ENCODE data around the gene TCP11X2. TPM values are rescaled to one million over a fixed set of nuclear protein-coding genes. Genes with fewer than 3 reads are reported as not detected.
A peak's percentile ranks its signal among the peaks of the same experiment; 100 is the strongest.

TCP11X2 gene
- total RNA-seq, 1 experiment from 2014 or later = not detected

- no peaks in the 10 kb centered on the region for H3K36me3 ChIP-seq (ENCODE audit: control insufficient read depth in 1 of 2, insufficient read depth in 2 of 2, low read length in 2 of 2)
- BruUV-seq (replicated peaks) = no TSS peak
- ChIA-PET CTCF (interaction anchor here (0.7 to 0.8 kb wide), 2 partner anchors 384 to 435 kb away, joined by 3 read pairs; no protein-coding TSS in a partner anchor), POLR2A (no interaction called here), RAD21 (ENCODE audit: low non-redundant PET in 1 of 2, low total read pairs in 2 of 2, uncharacterized antibody in 2 of 2, unreplicated experiment in 2 of 2) (no interaction called here)
- no peak for DNase-seq (ENCODE audit: low read depth, low spot score)
- H3K27ac ChIP-seq (ENCODE audit: low read depth, low read length) = no peak within 1 kb of the TSS
- intact Hi-C loops (cut with micrococcal nuclease) = loop anchor here (5.0 kb wide), 1 partner anchor 919 kb away; no protein-coding TSS in a partner anchor
- H3K4me1 ChIP-seq (ENCODE audit: control insufficient read depth in 1 of 2, insufficient read depth in 2 of 2, low read length in 2 of 2) = peaks cover 0 to 12% of the 10 kb centered on the region in 2 experiments; a peak in 1 of 4 replicates
- H3K9me2 ChIP-seq (ENCODE audit: insufficient read depth) = no peaks in the 10 kb centered on the region
- H3K9ac ChIP-seq (ENCODE audit: low read length) = no peak within 1 kb of the TSS
- H2AFZ ChIP-seq (ENCODE audit: low read depth, low read length, poor library complexity, severe bottlenecking) = peak within 1 kb of the TSS; percentile 93
- H4K20me1 ChIP-seq (ENCODE audit: insufficient read depth) = no peaks in the 10 kb centered on the region
- H3K79me2 ChIP-seq (ENCODE audit: insufficient read depth, low read length) = no peaks in the 10 kb centered on the region
- no peaks in the 10 kb centered on the region for H3K27me3 ChIP-seq (ENCODE audit: insufficient read depth, low read length)
- no peaks in the 10 kb centered on the region for H3K9me3 ChIP-seq (ENCODE audit: control insufficient read depth in 1 of 2, insufficient read depth in 1 of 2, low read depth in 1 of 2, low read length in 2 of 2)
- H3K4me2 ChIP-seq (ENCODE audit: low read length) = peak within 1 kb of the TSS; percentile 79
- ATAC-seq = peak; percentile 95
- TF ChIP-seq POLR2AphosphoS5 (IDR thresholded peaks at IDR 0.05; ENCODE audit: low read depth, low read length) = peak; percentile 29; the same call in 1 of the 2 replicates
- no peak for TF ChIP-seq ELF1 (IDR thresholded peaks at IDR 0.05; ENCODE audit: borderline replicate concordance, low read depth)
- 0 out of 2 replicates have a peak, but pooled peaks have one; percentile 34 for TF ChIP-seq MAX (IDR thresholded peaks at IDR 0.05)
- peak within 1 kb of the TSS; percentile 45 to 52 for H3K4me3 ChIP-seq (replicated peaks in 1 of 2; ENCODE audit: low read depth in 1 of 2, low read length in 2 of 2)
Measured at GRCh38 chrX:102515975-102516941, 44.6 kb upstream of the TCP11X2 start, which contains the start of gene TMSB15A. TMSB15A (minus strand) TSS chrX:102516739.

- H3K9ac ChIP-seq (ENCODE audit: low read length) = no peak overlapping the region
- intact Hi-C loops (cut with micrococcal nuclease) = no loop called here
- TF ChIP-seq SRF (IDR thresholded peaks at IDR 0.05; ENCODE audit: low read depth) (no peak), ZFX (IDR thresholded peaks at IDR 0.05) (no peak), ZBTB33 (IDR thresholded peaks at IDR 0.05; ENCODE audit: extremely low read depth, insufficient replicate concordance, low read length) (no peak), CBX3 (IDR thresholded peaks at IDR 0.05; ENCODE audit: low read depth) (no peak), YY1 (IDR thresholded peaks at IDR 0.05; ENCODE audit: extremely low read depth, insufficient replicate concordance, low read depth, low read length) (no peak), REST (IDR thresholded peaks at IDR 0.05; ENCODE audit: low read depth) (no peak), EZH2phosphoT487 (IDR thresholded peaks at IDR 0.05; ENCODE audit: borderline replicate concordance) (no peak), POLR2A (IDR thresholded peaks at IDR 0.05; ENCODE audit: borderline replicate concordance, extremely low read depth, insufficient read depth, insufficient read length) (no peak), SP1 (IDR thresholded peaks at IDR 0.05; ENCODE audit: low read depth) (no peak), SIN3A (IDR thresholded peaks at IDR 0.05; ENCODE audit: low read depth) (no peak)
Measured at GRCh38 chrX:102514536-102514935, 42.9 kb upstream of the TCP11X2 start.

More at GRCh38 chrX:102514536-102514935, 42.9 kb upstream of the TCP11X2 start:
- ATAC-seq = no peak
- Histone ChIP-seq H4K20me1 (ENCODE audit: insufficient read depth) (no peaks in the 10 kb centered on the region), H3K79me2 (ENCODE audit: insufficient read depth, low read length) (no peaks in the 10 kb centered on the region), H3K36me3 (ENCODE audit: control insufficient read depth in 1 of 2, insufficient read depth in 2 of 2, low read length in 2 of 2) (no peaks in the 10 kb centered on the region), H3K9me2 (ENCODE audit: insufficient read depth) (no peaks in the 10 kb centered on the region), H3K27ac (ENCODE audit: low read depth, low read length) (no peak overlapping the region), H2AFZ (ENCODE audit: low read depth, low read length, poor library complexity, severe bottlenecking) (no peak overlapping the region), H3K27me3 (ENCODE audit: insufficient read depth, low read length) (no peaks in the 10 kb centered on the region), H3K9me3 (ENCODE audit: control insufficient read depth in 1 of 2, insufficient read depth in 1 of 2, low read depth in 1 of 2, low read length in 2 of 2) (no peaks in the 10 kb centered on the region), H3K4me1 (ENCODE audit: control insufficient read depth in 1 of 2, insufficient read depth in 2 of 2, low read length in 2 of 2) (peaks cover 0 to 12% of the 10 kb centered on the region in 2 experiments; a peak in 1 of 4 replicates), H3K4me3 (replicated peaks in 1 of 2; ENCODE audit: low read depth in 1 of 2, low read length in 2 of 2) (no peak overlapping the region), H3K4me2 (ENCODE audit: low read length) (no peak overlapping the region)
- no TSS peak for BruUV-seq (replicated peaks)
- POLR2A ChIA-PET = no interaction called here
- RAD21 ChIA-PET (ENCODE audit: low non-redundant PET in 1 of 2, low total read pairs in 2 of 2, uncharacterized antibody in 2 of 2, unreplicated experiment in 2 of 2) = no interaction called here
- CTCF ChIA-PET = no interaction called here
- no peak for DNase-seq (ENCODE audit: low read depth, low spot score)

Measured in HCT116 (cell line).